SH-SY5Y (cell line): ENCODE data around the gene FBXL7.

Experiments used
- GATA2 ChIP-seq: IDR thresholded peaks from 2 replicates; pipeline ENCODE4 v1.6.1; 2011; ENCODE audit warnings: mild to moderate bottlenecking, low read depth, low read length
- GATA3 ChIP-seq: IDR thresholded peaks from 2 replicates; pipeline ENCODE4 v1.6.1; 2011; ENCODE audit warnings: low read depth, mild to moderate bottlenecking, low read length, moderate library complexity

GRCh38 chr5:15655683-15656082, 155.7 kb downstream of the FBXL7 start:
- TF ChIP-seq GATA2 (no peak), GATA3 (no peak)
